Epithelial cell of proximal tubule (primary cell): ENCODE measurements around the gene UFC1. TPM values are rescaled to one million over a fixed set of nuclear protein-coding genes. Genes with fewer than 3 reads are reported as not detected.

ENCODE experiments used
- DNase-seq: peaks from one replicate; pipeline ENCODE4 v3.0.0-alpha.2; 2011; ENCODE audit warnings: low read depth
- H3K4me3 ChIP-seq: 2 replicates; pipeline ENCODE4 v1.5.1; 2011; ENCODE audit warnings: low read depth, mild to moderate bottlenecking, low read length
- total RNA-seq: library from RNA; depleted of rRNA; stranded (reverse); fragments of >200 nt; gene quantifications from 2 replicates; pipeline ENCODE4 v1.2.3, GENCODE V29; 2015
- TF ChIP-seq, protein P1 (sequence below): conservative IDR thresholded peaks from 2 replicates; pipeline ENCODE4 v1.5.1; 2012; ENCODE audit warnings: low read depth, mild to moderate bottlenecking, low read length

The UFC1 gene
- total RNA-seq, 1 donor from 2014 or later, result 117 TPM

DNA sequence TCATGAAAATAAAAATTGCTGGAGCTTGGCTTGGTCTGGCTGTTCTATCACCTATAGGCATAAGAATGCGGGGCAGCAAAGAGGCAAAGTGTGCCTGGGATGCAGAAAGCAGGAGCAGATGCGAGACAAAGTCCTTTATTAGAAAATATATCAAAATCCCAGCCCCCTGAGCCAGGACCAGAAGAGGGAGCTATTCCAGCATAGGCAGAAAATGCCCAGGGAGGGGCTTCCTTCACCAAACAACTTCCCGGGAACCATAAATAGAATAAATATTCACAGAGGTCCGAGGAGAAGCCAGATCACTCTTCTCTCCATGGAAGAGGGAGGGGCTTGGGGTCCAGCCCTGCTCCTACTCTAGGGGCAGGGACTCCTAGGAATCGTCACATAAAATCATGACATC lies 17.4 kb downstream of the UFC1 start:
- H3K4me3 ChIP-seq, result no peak overlapping the region
- TF ChIP-seq, protein P1, sequence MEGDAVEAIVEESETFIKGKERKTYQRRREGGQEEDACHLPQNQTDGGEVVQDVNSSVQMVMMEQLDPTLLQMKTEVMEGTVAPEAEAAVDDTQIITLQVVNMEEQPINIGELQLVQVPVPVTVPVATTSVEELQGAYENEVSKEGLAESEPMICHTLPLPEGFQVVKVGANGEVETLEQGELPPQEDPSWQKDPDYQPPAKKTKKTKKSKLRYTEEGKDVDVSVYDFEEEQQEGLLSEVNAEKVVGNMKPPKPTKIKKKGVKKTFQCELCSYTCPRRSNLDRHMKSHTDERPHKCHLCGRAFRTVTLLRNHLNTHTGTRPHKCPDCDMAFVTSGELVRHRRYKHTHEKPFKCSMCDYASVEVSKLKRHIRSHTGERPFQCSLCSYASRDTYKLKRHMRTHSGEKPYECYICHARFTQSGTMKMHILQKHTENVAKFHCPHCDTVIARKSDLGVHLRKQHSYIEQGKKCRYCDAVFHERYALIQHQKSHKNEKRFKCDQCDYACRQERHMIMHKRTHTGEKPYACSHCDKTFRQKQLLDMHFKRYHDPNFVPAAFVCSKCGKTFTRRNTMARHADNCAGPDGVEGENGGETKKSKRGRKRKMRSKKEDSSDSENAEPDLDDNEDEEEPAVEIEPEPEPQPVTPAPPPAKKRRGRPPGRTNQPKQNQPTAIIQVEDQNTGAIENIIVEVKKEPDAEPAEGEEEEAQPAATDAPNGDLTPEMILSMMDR, result peak; percentile 39

GRCh38 chr1:161171696-161172095 lies 17.9 kb downstream of the UFC1 start:
- no peak overlapping the region for H3K4me3 ChIP-seq
- TF ChIP-seq, protein P1, result no peak
- DNase-seq, result no peak

More for the DNA sequence above, 17.4 kb downstream of the UFC1 start:
- no peak for DNase-seq

DNA sequence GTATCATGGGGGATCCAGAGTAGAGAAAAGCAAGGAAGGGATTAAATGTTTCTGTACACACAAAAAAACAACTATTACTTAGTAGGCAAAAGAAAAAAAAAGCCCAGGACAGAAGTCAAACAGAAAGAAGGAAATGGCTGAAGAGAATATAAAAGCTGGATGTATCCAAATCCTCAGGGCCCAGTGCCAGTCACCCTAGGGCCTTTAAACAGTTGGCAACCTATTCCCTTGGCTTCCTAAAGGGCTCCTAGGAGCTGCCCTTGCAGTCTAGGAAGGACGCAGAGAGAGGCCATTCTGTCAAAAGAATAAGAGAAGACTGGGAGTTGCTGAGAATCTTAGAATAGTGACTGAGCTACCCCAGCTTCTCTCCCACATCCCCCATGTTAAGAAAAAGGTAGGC lies 18.6 kb downstream of the UFC1 start:
- no peak for DNase-seq
- no peak overlapping the region for H3K4me3 ChIP-seq
- TF ChIP-seq, protein P1, result no peak

DNA sequence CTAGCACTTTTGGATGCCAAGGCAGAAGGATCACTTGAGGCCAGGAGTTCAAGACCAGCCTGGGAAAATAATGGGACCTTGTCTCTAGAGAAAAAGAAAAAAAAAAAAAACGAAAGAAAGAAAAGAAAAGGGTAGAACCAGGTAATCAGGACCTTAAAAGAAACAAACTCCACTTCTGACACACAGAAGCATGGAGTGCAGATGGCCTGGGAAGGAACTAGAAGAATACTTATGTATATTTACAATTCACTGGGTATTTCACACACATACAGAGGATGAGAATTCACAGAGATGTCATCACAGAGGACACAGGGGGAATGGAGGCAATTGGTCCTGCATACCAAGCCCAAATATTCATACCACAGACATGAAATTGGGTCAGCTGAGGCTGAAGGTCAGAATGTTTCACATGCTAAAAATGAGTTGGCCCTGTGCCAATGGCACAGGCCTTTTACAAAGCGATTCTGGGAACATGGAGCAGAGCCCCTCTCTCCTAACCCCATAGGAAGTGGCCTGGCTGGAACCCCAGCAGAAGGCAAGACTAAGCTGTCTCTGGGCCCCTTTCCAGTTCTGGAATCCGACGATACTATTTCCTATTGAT lies 19.1 kb downstream of the UFC1 start:
- no peak overlapping the region for H3K4me3 ChIP-seq
- TF ChIP-seq, protein P1, result no peak
- no peak for DNase-seq

DNA sequence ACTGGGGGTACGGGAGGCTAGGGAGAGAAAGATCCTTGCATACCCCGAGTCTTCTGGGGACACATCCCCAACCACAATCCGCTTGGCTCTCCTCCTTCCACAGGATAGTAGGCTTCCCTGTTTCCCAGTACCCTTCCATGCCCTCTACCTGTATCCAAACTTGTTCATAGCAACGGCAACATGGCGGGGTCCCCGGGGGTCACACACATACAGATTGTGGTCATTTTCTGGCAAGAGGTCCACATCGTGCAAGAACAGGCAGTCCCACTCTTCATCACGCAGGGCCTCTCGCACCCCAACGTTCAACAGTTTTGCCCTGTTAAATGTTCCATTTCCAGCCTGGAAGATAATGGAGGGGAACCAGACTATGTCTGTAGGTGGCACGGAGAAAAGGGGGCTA lies 19.9 kb downstream of the UFC1 start:
- H3K4me3 ChIP-seq, result no peak overlapping the region
- DNase-seq, result no peak
- TF ChIP-seq, protein P1, result no peak

DNA sequence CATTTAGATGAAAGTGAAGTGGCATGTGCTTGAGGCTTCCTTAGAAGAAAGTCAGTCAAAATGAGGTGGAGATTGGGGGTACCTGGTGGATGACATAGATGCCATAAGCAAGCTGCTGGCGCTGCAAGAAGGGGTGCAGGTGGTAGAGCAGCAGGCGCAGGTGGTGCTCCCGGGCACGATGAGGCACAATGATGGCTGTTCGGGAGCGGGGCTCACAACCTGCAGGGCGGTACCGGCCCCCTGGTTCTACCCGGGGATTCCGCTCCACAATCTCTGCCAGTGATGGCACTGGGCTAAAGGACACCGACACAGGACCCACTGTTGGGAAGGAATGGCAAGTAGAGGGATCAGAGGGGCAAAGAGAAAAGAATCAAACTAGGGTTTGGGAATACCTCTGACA lies 21.1 kb downstream of the UFC1 start:
- DNase-seq, result no peak
- TF ChIP-seq, protein P1, result no peak
- no peak overlapping the region for H3K4me3 ChIP-seq

DNA sequence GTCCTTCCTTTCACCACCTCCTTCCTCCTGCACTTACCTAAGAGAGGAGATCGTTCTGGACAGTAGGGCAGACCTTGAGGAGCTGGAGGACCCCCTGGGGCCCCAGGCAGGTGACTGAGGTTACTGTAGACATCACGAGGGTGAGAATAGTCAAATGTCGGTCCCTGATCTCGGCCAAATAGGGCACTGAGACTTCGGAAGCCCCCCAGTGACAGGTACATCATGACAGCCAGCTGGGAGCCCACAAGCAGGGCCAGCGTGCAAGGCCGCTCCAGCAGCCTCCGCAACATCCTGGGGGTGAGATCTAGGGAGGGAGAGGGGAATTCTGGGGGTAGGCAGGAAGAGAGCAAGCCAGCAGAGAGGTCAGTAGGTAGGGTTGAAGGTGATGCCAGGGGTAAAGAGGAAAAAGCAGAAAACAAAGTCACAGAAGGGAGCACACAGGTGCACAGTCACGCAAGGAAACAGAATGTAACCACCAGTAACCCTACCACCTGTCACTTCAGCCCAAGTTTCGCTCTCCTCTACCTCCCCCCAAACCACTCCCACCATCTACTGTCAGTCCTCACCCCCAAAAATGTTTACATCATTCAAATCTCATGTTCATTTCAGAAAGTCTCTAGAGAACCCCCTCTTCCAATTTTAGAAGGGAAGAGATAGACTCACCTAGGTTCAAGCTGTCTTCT lies 22.1 kb downstream of the UFC1 start:
- TF ChIP-seq, protein P1, result no peak
- H3K4me3 ChIP-seq, result peak overlapping the region; percentile 73
- DNase-seq, result no peak
